AG09319 (cell line): ENCODE data around the gene TMEM40.
"Not testable (repeated sequence)": the region's sequence is repeated elsewhere in the genome, so short reads cannot be mapped to it uniquely, and the experiment has no call there.

Experiments
- DNase-seq: peaks from one replicate; pipeline ENCODE4 v3.0.0-alpha.2; 2010; ENCODE audit warnings: low read depth; ENCODE audit errors: extremely low read depth
- TF ChIP-seq, protein P1 (sequence below): IDR thresholded peaks from 2 replicates; pipeline ENCODE4 v1.5.1; 2011; ENCODE audit warnings: low read depth, mild to moderate bottlenecking, inconsistent platforms, low read length, moderate library complexity

The TMEM40 gene

DNA sequence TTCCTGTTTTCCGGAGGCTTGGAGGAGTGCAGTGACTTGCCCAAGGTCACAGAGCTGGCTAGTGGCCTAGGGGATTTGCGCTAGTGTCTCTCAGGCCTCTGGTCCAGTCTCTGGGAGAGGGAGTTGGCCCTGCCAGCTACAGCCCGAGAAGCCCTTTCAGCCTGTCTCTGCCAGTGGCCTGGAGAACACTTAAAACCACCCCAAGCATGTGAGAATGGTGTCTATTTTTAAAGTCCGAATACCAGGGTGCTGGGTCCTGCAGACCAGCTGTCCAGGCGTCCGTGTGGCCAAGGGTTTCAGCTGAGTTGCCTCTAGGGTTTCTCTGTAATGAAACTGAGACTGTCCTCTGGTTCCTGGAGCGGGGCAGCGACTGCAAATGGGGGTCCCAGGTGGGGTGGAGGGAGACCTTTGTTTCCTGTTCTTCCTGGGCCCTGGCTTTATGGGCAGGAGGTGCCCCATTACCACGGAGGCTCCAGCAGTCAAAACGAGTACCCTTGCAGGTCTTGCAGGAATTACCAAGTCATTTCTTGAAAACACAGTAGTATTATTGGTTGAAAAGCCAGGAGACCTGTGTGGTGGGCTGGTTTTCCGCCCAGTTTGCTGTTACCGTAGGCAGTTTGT, 39.6 kb upstream of the TMEM40 start:
- TF ChIP-seq, protein P1, sequence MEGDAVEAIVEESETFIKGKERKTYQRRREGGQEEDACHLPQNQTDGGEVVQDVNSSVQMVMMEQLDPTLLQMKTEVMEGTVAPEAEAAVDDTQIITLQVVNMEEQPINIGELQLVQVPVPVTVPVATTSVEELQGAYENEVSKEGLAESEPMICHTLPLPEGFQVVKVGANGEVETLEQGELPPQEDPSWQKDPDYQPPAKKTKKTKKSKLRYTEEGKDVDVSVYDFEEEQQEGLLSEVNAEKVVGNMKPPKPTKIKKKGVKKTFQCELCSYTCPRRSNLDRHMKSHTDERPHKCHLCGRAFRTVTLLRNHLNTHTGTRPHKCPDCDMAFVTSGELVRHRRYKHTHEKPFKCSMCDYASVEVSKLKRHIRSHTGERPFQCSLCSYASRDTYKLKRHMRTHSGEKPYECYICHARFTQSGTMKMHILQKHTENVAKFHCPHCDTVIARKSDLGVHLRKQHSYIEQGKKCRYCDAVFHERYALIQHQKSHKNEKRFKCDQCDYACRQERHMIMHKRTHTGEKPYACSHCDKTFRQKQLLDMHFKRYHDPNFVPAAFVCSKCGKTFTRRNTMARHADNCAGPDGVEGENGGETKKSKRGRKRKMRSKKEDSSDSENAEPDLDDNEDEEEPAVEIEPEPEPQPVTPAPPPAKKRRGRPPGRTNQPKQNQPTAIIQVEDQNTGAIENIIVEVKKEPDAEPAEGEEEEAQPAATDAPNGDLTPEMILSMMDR, result no peak
- DNase-seq, result no peak

DNA sequence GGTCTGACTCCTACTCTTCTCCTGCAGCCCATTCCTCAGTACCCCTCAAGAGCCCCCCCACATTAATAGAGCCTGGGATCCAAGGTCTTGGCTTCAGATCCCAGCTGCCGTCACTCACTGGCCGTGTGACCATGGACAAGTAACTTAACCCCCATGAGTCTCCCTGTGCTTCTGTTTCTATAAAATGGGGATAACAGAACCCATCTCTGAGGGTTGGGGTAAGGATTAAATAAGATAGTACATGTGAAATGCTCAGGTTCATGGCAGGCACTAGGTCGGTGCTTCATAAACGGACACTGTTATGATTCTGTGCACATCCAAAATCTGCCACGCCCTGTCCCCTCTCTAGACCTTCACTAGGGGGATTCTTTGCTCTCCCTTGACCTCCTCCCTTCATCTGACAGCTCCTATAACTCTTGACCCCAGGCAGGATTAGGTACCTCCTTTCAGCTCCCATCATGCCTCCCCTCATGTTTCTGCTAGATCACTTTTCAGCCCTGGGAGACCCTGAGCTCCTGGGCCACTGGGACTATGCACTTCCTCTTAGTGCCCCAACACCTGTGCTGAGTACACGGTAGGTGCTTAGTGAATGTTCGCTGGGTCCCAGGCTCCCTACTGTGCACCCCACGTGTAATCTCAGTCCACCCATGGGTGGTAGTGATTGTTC, 39.0 kb upstream of the TMEM40 start:
- DNase-seq, result no peak
- TF ChIP-seq, protein P1, result no peak

DNA sequence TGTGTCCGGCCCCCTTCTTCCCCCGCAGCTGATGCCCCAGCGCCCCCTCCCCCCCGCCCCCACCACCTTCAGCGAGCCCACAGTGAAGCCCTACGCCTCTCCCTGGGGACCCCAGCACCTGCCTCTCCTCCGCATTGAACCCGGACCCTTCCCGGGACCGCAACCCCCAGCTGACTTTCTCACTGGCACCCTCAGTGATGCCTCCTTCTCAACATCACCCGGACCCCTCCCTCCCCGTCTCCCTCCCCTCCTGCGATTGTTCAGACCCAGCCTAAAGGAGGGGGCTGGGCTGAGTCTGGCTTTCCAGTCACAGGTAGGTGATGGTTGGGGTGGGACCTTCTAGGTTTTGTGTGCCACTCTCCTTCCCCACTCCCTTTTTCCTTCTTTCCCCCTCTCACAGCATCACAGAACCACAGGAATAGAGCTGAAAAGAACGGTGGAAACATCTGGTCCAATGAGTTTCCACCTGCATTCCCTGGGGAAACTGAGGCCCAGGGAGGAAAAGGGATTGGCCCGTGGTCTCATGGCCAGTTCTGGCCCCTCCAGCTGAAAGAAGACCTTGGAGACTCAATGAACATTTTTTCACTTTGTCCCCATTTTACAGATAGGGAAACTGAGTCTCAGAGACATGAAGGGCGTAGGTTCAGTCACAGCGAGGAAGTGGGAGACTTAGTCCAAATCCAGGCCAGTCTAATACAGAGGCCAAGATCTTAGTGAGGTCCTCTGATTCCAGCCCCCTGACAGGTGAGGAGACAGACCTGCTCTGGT, 38.2 kb upstream of the TMEM40 start:
- TF ChIP-seq, protein P1, result no peak
- no peak for DNase-seq

DNA sequence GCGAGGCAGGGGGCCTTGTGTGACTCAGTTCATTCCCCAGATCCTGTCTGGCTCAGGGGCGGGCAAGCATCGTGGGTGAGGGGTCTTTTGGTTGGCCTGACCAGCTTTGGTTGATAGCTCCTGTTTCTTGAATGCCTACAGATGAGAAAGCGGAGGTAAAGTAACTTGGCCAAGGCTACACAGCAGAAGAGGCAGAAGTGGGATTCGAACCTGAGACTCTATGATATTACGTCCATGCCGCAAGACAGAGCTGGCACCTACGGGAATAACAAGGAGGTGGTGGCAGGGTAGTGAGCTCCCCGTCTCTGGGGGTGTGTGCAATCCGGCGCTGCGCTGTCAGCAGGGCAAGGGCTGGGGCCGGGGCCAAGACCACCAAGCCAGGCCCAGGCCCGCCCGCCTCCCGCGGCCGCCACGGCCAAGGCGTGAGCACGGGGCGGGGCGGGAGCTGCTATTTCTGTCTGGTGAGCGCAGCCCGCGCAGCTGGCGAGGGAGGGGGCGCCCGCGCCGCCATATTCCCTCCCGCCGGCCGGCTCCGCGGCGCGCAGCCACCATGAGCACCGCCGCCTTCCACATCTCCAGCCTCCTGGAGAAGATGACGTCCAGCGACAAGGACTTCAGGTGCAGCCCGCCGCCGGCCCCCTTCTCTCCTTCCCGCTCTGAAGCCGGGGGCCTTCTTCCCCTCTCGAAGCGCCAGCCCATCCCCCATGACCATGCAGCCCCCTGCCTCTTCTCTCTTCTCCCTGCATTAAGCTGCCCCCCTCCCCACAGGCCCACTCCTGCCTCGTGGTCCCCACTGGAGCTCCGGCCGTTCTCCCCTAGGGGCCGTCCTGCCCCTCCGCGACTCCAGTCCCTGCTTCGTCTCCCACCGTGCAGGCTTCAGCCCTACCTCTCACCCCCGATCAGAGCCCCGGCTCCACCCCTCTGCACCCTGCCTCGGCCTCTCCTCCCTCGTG, 37.4 kb upstream of the TMEM40 start, which contains the start of gene CAND2:
CAND2 (plus strand) TSS at position 510 of the 953 bp plus-strand sequence; CDS start at position 551, 41 bp downstream.
- TF ChIP-seq, protein P1, result no peak
- DNase-seq, result no peak

GRCh38 chr3:12793701-12794100, 34.6 kb upstream of the TMEM40 start:
- TF ChIP-seq, protein P1, result no peak
- DNase-seq, result no peak

DNA sequence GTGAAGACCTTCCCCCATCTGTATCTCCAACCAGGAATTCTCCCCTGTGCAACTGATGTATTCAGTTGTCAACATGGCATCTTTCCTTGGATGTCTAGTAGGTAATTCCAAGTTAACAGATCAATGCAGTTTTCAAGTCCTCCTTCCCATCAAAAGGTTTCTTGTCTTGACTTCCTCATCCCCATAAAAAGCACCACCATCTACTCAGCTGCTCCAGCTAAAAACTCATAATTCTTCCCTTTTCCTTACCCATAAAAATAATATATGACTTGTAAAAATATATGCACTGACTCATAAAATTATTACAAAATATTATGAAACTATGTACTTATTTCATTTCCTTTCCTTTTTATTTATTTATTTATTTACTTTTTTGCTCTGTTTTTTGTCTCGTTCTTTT, 32.4 kb upstream of the TMEM40 start:
- TF ChIP-seq, protein P1, result no peak
- no peak for DNase-seq

GRCh38 chr3:12787967-12788690, 29.1 kb upstream of the TMEM40 start:
- DNase-seq, result not testable (repeated sequence)
